Measurements from ENCODE around the gene PRSS57.

The PRSS57 gene

GRCh38 chr19:648904-649801 lies 46.1 kb downstream of the PRSS57 start:
- no peak for DNase-seq

- DNase-seq = no peak
Measured at GRCh38 chr19:648305-648704, 46.9 kb downstream of the PRSS57 start.

- no peak for DNase-seq
Measured at GRCh38 chr19:647566-648284, 47.5 kb downstream of the PRSS57 start.

- no peak for DNase-seq
Measured at GRCh38 chr19:646779-647565, 48.3 kb downstream of the PRSS57 start.

DNA sequence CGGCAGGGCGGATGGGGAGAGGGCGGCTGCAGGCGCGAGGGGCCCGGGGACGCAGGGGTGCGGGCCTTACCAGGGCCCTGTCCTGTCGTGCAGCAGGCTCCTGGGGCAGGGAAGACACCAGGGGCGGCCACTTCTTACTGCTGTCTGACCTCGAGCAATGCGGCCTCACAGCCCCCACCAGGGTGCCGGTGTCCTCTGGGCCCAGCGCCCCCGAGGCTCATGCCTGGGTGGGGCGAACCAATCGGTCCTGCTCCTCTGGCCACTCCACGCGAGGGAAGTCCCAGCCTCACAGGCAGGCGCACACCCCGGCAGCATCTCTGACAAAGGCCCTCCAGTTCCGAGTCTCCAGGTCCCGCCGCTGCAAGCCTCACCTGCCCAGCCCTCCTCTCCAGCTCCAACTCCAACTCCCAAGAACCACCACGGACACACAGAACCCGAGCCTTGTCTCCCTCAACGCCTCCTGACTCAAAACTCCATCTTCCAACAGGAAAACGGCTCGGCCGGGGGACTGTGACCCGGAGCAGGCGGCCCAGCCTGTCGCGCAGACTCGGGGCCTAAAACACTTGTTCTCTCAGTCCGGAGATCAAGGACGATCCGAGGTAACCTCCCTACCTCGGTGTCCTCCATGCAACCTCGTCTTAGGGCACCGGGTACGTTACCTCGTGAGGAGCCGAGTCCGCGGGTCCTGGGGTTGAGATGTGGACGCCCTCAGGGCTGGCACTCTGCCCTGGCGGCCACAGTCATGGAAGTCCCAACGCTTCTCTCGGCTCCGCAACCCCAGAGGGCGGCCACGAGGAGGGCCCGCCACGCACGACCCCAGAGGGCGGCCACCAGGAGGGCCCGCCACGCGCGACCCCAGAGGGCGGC lies 49.1 kb downstream of the PRSS57 start:
- DNase-seq = no peak

DNA sequence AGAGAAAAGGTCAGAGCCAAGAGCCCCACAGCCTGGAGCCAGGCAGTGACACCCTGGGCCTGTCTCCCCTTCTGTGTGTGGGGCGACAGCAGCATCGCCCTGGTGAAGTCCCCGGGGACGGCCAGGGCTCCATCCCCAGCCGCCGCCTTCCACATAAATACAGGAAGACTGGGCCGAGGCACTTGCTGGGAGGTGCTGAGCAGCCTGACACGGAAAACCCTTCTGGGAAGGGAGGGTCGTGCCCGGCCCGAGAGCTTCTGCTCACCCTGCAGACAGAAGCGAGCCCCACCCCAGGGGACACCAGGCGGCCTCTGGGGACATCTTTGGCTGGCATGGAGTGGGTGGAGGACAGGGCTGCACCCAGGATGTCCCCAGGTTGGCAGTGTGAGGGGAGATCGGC lies 50.5 kb downstream of the PRSS57 start:
- no peak for DNase-seq

DNA sequence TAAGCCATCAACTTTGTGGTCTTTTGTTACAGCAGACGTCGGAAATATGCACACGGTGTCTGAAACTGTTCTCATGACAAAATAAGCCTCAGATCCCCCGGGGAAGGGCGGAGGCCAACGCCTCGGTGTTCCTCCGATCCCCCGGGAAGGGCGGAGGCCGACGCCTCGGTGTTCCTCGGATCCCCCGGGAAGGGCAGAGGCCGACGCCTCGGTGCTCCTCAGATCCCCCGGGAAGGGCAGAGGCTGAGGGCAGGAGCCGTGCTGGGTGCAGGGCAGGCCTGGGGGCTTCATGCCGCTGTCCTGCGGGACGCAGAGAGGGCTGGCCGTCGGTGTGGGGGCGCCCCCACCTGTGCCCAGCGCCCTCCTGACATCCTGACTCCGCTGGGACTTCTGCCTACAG lies 50.9 kb downstream of the PRSS57 start:
- DNase-seq = no peak

- no peak for DNase-seq
Measured at GRCh38 chr19:643736-644135, 51.5 kb downstream of the PRSS57 start.

DNA sequence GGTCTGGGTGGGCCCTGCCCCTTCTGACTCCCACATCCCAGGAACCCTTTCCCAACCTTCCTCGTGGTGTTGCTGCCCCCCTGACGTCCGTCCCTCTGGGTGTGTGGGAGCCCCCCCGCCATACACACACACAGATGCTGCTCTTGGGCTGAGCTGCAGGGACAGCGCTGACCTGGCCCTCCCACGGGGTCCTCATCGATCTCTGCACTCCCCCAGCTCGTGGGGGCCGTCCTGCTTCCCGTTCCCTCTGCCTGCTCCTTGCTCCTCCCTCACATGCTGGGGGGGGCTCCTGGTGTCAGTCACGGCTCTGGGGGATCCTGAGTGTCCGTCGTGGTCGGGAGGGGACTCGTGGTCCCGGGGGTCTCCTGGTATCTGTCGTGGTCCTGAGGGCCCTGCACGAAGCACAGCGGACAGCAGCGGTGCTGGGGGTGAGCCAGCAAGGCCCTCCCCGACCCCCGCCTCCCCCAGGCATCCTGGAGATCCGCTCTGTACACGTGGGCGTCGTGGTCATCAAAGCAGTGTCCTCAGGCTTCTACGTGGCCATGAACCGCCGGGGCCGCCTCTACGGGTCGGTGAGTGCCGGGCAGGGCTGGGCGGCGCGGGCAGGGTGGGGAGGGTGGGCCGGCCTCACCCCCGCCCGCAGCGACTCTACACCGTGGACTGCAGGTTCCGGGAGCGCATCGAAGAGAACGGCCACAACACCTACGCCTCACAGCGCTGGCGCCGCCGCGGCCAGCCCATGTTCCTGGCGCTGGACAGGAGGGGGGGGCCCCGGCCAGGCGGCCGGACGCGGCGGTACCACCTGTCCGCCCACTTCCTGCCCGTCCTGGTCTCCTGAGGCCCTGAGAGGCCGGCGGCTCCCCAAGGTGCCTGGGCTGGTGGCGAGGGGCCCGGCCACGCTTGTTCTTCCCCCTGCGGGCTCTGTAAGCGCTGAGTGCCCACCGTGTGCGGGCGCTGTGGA lies 52.2 kb downstream of the PRSS57 start:
- DNase-seq = no peak

- DNase-seq = no peak
Measured at GRCh38 chr19:641702-642101, 53.5 kb downstream of the PRSS57 start.

GRCh38 chr19:640606-641189 lies 54.6 kb downstream of the PRSS57 start:
- DNase-seq = no peak

DNA sequence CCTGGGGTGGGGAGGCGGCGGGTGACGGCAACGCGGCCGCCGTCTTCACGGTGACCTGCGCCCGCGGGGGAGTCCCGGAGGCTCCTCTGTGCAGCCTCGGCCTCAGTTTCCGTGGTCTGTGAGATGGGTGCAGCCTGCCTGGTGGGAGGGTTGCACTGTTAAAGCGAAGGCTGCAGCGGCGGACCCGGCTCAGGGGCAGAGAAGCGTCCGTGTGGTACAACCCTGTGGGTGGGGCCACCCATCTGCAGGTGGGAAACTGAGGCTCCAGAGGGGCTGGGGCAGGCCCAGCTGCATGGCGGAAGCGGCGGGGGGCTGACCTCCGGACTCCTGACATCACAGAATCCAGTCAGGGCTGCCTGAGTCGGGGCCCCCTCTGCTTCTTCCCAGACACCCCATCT lies 55.1 kb downstream of the PRSS57 start:
- no peak for DNase-seq

GRCh38 chr19:639253-640160 lies 55.7 kb downstream of the PRSS57 start, which contains the start of gene FGF22:
Gene FGF22 (plus strand): TSS chr19:639879. CDS start chr19:639926, 47 bp downstream.
- DNase-seq = peak; percentile 30 to 92

- no peak for DNase-seq
Measured at GRCh38 chr19:638906-639252, 56.4 kb downstream of the PRSS57 start.

Measured in NCI-H526 (cell line).